Renal pelvis (tissue), 4 donors: Measurements from ENCODE around the gene DLG2. TPM values are rescaled to one million over a fixed set of nuclear protein-coding genes. Genes with fewer than 3 reads are reported as not detected.

Source experiments
- DNase-seq: peaks from one replicate; pipeline ENCODE4 v3.0.0-alpha.2; 2013
- polyA plus RNA-seq, 3 donors: library from polyadenylated mRNA; unstranded; fragments of 120-200 nt; gene quantifications; one replicate each; pipeline ENCODE4 v1.2.1, GENCODE V29; 2013; ENCODE audit not compliant: insufficient read length in 3 of 3

DLG2 gene
- polyA plus RNA-seq, 3 donors, result 10.1 to 16.6 (median 13.0) TPM

GRCh38 chr11:85575388-85575787 is 51.8 kb downstream of the DLG2 start:
- no peak for DNase-seq

DNA sequence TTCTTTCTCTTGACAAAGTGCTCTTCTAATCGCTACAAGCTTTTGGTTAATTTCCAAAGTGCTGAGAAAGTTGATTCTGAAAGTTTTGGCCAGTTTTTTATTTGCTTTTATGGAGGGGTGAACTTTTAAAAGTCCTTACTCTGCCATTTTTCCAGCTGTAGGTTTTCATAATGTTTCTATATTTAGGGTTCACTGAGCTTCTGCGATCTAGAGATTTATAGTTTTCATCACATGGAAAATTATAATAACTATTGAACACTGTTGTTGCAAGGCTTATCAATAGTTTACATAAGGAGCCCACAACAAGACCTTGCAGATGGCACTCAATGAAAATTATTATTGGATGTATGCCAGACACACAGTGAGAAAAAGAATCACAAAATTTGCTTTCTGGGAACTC is 55.1 kb downstream of the DLG2 start:
- peak; percentile 19 for DNase-seq

DNA sequence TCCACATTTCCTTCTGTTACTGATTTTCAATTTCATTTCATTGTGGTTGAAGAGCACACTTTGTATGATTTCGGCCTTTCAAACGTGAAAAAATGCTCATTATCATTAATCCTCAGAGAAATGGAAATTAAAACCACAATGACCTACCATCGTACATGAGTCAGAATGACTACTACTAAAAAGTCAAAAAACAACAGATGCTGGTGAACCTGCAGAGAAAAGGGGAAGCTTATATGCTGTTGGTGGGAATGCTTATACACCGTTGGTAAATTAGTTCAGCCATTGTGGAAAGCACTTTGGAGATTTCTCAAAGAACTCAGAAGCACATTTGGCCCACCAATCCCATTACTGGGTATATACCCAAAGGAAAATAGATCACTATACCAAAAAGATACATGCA is 57.6 kb downstream of the DLG2 start:
- DNase-seq, result no peak

- no peak for DNase-seq
Observed at GRCh38 chr11:85558411-85558810, 68.7 kb downstream of the DLG2 start.

- DNase-seq, result no peak
Observed at GRCh38 chr11:85551881-85552280, 75.3 kb downstream of the DLG2 start.

- DNase-seq, result no peak
Observed at GRCh38 chr11:85541683-85542082, 85.5 kb downstream of the DLG2 start.

- no peak for DNase-seq
Observed at GRCh38 chr11:85540635-85541205, 86.4 kb downstream of the DLG2 start.

GRCh38 chr11:85540181-85540580 is 87.0 kb downstream of the DLG2 start:
- no peak for DNase-seq

DNA sequence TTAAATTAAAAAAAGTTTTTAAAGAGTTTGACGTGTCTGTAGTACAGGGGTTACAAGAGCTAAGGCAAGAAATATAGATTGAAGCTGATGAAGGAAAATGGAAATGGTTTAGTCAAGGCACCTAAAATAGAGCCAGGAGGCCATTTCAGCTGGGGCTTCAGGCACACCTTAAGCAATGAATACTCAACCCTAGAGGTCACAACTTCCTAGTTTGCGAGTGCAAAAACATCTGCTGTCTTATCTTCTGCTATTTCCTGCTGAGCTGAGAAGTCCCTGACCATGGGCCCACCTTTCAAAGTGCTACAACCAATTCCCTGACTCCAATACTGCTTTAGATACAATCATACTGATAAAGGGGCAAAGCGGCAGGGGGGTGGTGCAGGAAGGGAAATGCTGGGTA is 87.4 kb downstream of the DLG2 start:
- DNase-seq, result no peak

GRCh38 chr11:85539029-85539689 is 88.0 kb downstream of the DLG2 start:
- no peak for DNase-seq

- DNase-seq, result no peak
Observed at GRCh38 chr11:85536438-85536837, 90.7 kb downstream of the DLG2 start.

DNA sequence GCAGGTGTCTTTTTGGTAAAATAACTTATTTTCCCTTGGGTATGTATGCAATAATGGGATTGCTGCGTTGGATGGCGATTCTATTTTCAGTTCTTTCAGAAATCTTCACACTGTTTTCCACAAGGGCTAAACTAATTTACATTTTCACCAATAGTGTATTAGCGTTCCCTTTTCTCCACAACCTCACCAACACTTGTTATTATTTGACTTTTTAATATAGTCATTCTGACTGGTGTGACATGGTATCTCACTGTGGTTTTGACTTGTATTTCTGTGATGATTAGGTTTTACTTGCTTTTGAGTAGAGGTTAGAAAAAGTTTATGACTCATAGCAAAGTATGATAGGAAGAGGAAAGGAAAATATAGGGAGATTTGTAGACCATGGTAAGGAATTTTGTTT is 92.3 kb downstream of the DLG2 start:
- no peak for DNase-seq

DNA sequence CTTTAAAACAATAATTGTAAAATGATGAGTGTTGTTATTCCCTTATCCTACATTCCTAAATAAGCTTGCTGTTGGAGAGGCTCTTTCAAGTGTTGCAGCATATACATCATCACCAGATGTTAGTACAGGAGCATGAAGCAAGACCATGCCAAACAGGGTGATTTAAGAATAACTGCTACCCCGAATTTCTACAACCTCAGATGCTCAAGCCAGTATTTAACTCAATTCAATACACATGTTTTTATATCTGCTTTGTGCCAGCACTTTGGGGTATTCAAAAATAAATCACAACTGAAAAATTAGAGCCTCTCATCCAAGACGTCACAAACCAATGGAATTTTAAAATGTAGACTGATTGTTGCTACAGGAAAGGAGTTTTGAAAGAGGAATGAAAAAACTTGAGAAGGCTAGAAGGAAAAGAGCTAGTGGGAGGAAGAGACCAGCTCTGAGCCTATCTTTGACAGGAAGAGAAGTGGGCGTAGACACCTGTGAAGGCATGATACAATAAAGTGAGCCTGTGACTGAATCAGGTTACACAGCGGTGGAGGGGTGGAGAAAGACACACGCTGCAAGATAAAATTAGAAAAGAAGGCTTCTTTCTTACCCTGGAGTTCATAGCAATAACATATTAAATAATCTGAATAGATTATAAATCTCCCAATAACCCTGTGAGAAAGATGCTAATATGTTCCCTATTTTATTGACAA is 95.8 kb downstream of the DLG2 start:
- no peak for DNase-seq

DNA sequence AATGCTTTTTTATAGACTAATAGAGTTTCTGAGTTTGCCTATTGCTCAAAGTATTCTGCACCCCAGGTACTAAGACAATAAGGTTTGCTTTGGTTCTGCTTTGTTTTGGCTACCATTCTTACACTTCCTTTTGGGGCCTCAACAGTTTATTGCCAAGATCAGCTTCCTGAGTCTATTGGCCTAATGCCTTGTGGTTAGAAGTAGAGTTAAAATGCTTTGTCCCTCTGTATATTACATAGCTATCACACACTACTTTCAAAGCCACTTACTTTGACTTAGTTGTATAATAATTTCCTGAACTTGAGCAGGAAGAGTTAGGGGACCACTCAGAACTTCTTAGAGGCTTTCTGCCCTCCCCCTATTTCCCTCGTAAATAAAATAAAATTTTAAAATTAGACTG is 96.5 kb downstream of the DLG2 start:
- DNase-seq, result no peak

DNA sequence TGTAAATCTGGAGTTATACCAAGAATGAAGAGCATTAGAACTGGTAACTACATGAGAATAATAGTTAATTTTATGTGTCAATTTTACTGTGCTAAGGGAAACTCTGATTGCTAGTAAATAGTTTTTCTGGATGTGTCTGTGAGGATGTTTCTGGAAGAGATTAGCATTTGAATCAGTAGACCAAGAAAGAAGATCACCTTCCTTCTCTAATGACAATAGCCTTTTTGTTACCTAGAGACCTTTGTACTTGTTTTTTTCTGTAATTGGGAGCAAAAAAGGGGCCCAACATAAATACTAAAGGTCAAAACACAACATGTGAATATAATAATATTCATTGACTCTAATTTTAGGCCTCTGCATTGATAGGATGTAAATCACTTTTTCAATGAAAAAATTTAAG is 100.6 kb downstream of the DLG2 start:
- no peak for DNase-seq

- no peak for DNase-seq
Observed at GRCh38 chr11:85525686-85526085, 101.5 kb downstream of the DLG2 start.

DNA sequence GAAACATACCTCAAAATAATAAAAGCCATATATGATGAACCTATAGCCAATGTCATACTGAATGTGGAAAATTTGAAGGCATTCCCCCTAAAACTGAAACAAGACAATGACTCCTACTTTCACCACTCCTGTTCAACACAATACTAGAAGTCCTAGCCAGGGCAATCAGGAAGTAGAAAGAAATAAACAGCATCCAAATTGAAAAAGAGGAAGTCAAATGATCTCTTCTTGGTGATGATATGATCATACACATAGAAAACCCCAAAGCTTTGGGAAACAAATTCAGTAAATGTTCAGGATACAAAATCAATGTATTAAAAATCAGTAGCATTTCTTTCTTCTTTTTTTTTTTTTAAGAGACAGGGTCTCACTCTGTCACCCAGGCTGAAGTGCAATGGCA is 109.9 kb downstream of the DLG2 start:
- no peak for DNase-seq

DNA sequence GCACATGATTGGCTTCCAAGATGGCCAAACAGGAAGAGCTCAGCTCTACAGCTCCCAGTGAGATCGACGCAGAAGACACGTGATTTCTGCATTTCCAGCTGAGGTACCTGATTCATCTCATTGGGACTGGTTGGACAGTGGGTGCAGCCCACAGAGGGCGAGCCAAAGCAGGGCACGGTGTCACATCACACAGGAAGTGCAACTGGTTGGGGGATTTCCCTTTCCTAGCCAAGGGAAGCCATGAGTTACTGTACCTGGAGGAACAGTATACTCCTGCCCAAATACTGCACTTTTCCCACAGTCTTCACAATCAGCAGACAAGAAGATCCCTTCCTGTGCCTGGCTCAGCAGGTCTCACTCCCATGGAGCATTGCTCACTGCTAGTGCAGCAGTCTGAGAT is 131.2 kb downstream of the DLG2 start:
- no peak for DNase-seq

DNA sequence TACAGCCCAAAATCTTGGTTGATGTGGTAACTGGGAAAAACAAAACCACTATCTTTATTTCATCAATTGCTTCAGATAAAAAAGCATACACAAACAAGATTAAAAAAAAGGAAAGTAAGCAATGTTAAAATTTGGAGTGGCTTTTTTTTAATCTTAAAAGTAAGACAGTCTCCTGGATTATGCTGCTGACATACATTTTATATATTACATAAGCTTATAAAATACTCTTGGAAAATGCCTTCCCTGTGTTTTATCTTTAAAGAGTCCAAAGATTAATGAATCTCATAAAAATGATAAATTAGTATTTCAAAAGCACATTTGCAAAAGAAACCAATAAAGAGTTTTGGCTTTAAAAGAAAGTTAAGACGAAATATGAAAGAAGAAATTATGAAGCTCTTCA is 132.7 kb downstream of the DLG2 start:
- DNase-seq, result peak; percentile 19

DNA sequence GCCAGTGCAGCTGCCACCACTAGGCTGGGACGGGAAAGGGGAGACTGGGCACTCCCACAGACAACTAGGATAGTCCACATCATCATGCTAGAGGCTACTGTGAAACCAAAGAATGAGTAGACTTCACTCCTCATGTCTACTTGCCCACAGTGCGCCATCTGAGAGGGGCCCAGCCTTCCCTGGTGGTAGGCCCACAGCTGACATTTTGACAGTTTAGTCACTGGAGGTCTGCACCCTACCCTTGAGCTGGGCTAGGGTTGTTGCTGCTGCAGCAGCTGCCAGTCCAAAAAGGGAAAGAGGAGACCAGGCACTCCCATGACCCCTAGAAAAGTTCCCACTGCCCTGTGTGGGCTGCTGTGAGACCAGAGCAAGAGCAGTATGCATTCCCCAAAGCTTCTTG is 141.2 kb downstream of the DLG2 start:
- no peak for DNase-seq

DNA sequence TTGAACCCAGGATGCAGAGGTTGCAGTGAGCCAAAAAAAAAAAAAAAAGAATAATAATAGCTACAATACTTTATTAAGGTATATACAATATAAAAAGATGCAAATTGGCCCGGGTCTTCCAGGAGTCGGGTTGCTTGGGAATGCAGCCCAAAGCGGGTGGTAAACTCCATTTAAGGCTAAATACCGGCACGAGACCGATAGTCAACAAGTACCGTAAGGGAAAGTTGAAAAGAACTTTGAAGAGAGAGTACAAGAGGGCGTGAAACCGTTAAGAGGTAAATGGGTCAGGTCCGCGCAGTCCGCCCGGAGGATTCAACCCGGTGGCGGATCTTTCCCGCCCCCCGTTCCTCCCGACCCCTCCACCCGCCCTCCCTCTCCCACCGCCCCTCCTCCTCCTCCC is 143.3 kb downstream of the DLG2 start:
- DNase-seq, result no peak

DNA sequence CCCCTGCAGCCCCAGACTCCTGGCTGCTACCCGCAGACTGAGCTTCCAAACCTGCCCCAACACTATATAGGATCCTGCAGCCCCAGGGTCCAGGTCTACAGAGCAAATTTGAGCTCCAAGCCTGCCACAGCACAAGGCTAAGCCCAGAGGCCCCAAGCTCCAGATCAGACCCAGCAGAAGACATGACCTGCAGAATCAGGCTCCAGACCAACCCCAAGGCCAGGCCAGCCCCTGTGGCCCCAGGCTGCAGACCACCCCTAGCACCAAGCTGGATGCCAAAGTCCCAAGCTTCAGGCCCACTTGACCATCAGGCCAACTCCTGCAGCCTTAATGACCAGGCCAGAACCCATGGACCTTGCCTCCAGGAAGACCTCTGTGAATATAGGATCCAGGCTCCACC is 145.3 kb downstream of the DLG2 start:
- DNase-seq, result no peak

DNA sequence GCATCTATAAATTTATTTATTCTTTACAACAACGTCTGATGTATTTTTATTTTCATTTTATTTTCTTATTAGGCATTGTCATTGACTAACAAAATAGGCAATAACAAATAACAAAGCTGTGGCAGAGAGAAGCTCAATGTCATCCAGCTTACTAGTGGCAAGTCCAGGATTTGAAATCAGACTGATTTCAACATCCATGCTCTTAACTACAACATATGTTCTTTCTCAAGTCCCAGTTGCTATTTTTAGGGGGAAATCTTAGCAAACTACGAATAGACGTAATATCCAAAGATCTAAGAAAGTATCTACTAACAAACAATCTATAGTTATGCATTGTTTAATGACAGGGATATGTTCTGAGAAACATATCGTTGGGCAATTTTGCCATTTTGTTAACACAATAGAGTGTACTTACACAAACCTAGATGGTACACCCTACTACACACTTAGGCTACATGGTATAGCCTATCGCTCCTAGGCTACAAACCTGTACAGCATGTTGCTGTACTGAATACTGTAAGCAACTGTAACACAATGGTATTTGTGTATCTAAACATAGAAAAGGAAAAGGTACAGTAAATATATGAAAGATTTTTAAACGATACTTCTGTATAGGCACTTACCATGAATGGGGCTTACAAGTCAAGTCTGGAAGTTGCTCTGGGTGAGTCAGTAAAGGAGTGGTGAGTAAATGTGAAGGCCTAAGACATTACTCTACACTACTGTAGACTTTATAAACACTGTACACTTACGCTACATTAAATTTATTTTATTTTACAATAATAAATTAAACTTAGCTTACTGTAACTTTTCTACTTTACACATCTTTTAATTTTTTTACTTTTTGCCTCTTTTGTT is 151.3 kb downstream of the DLG2 start:
- no peak for DNase-seq
